IMR-90 (cell line): ENCODE results near the gene CARD8. TPM values are rescaled to one million over a fixed set of nuclear protein-coding genes. Genes with fewer than 3 reads are reported as not detected.

Experiments
- ATAC-seq: fragments of 200-7000 bp; cut with Tn5 transposase; 2 replicates; pipeline ENCODE4 v1.9.1; 2020; ENCODE audit warnings: low read depth, mild to moderate bottlenecking, moderate library complexity
- BruUV-seq: library from RNA; stranded (reverse); fragments of 400-500 nt; replicated peaks from 2 replicates; lab custom pipeline; 2021; lab: Mats Ljungman, UMichigan
- CTCF ChIA-PET: fragments of 300-600 bp; formaldehyde crosslinking; extraction: SDS; loops from one replicate; lab custom pipeline; 2021; ENCODE audit warnings: antibody characterized with exemption; lab: Yijun Ruan, JAX
- POLR2A ChIA-PET: fragments of 300-600 bp; sonication (Branson Sonifier 250); formaldehyde crosslinking; loops from one replicate; lab custom pipeline; 2022; ENCODE audit warnings: antibody characterized with exemption; ENCODE audit not compliant: unreplicated experiment; lab: Charles Lee
- DNase-seq: peaks from one replicate; pipeline ENCODE4 v3.0.0; 2013
- H2AFZ ChIP-seq: replicated peaks from 2 replicates; pipeline ENCODE3; 2013; ENCODE audit warnings: low read length, mild to moderate bottlenecking; ENCODE audit not compliant: poor library complexity
- H2AK5ac ChIP-seq: 2 replicates; pipeline ENCODE4 v1.6.1; 2013; ENCODE audit warnings: low read depth, low read length, inconsistent platforms
- H2AK9ac ChIP-seq: replicated peaks from 2 replicates; pipeline ENCODE3; 2013; ENCODE audit warnings: mild to moderate bottlenecking, low read depth, low read length, moderate library complexity; ENCODE audit not compliant: poor library complexity
- H2BK120ac ChIP-seq: 2 replicates; pipeline ENCODE4 v1.6.1; 2013; ENCODE audit warnings: low read depth, low read length, inconsistent platforms
- H2BK15ac ChIP-seq: 3 replicates; pipeline ENCODE4 v1.6.1; 2013; ENCODE audit warnings: low read depth, low read length, inconsistent platforms
- H2BK20ac ChIP-seq: 2 replicates; pipeline ENCODE4 v1.6.1; 2013; ENCODE audit warnings: low read depth, mild to moderate bottlenecking, inconsistent platforms, low read length, moderate library complexity
- H2BK5ac ChIP-seq: 2 replicates; pipeline ENCODE4 v1.6.1; 2013; ENCODE audit warnings: mild to moderate bottlenecking, low read depth, low read length, inconsistent platforms; ENCODE audit not compliant: poor library complexity, severe bottlenecking
- H3K14ac ChIP-seq: replicated peaks from 2 replicates; pipeline ENCODE4 v1.6.1; 2013; ENCODE audit warnings: low read depth, low read length, inconsistent platforms
- H3K18ac ChIP-seq: 2 replicates; pipeline ENCODE4 v1.6.1; 2013; ENCODE audit warnings: low read depth, low read length, control low read depth
- H3K23ac ChIP-seq: 2 replicates; pipeline ENCODE4 v1.6.1; 2013; ENCODE audit warnings: low read depth, low read length, inconsistent platforms
- H3K27ac ChIP-seq: 2 replicates; pipeline ENCODE4 v1.5.1; 2013; ENCODE audit warnings: mild to moderate bottlenecking, control low read depth, low read length; ENCODE audit not compliant: insufficient read depth
- H3K27me3 ChIP-seq: 2 replicates; pipeline ENCODE4 v1.6.1; 2013; ENCODE audit warnings: low read length; ENCODE audit not compliant: control insufficient read depth, insufficient read depth
- H3K36me3 ChIP-seq: 2 replicates; pipeline ENCODE4 v1.6.1; 2013; ENCODE audit warnings: low read length, mixed read lengths; ENCODE audit not compliant: control insufficient read depth, insufficient read depth
- H3K4ac ChIP-seq: 2 replicates; pipeline ENCODE4 v1.6.1; 2013; ENCODE audit warnings: low read depth, low read length, inconsistent platforms
- H3K4me1 ChIP-seq: 2 replicates; pipeline ENCODE4 v1.6.1; 2013; ENCODE audit warnings: low read length, mixed read lengths; ENCODE audit not compliant: control insufficient read depth, insufficient read depth
- H3K4me2 ChIP-seq: 2 replicates; pipeline ENCODE4 v1.6.1; 2013; ENCODE audit warnings: low read depth, mild to moderate bottlenecking, control low read depth, low read length, moderate library complexity
- H3K4me3 ChIP-seq: 2 replicates; pipeline ENCODE4 v1.5.1; 2013; ENCODE audit warnings: low read depth, mild to moderate bottlenecking, control low read depth, low read length, moderate library complexity; ENCODE audit not compliant: insufficient read depth
- H3K56ac ChIP-seq: 2 replicates; pipeline ENCODE4 v1.6.1; 2013; ENCODE audit warnings: low read length, inconsistent platforms; ENCODE audit not compliant: insufficient read depth; ENCODE audit errors: extremely low read depth
- H3K79me1 ChIP-seq, 2 experiments: 2 replicates each; pipeline ENCODE4 v1.6.1; 2013; ENCODE audit warnings: low read length in 2 of 2, inconsistent platforms in 1 of 2, low read depth in 1 of 2
- H3K9ac ChIP-seq: 2 replicates; pipeline ENCODE4 v1.6.1; 2013; ENCODE audit warnings: low read depth, low read length, control low read depth
- H3K9me1 ChIP-seq: 2 replicates; pipeline ENCODE4 v1.6.1; 2013; ENCODE audit warnings: low read length, inconsistent platforms; ENCODE audit not compliant: insufficient read depth
- H3K9me3 ChIP-seq: 2 replicates; pipeline ENCODE4 v1.6.1; 2013; ENCODE audit warnings: low read length; ENCODE audit not compliant: control insufficient read depth, insufficient read depth
- H4K20me1 ChIP-seq: 2 replicates; pipeline ENCODE4 v1.6.1; 2013; ENCODE audit warnings: low read length, inconsistent platforms; ENCODE audit not compliant: insufficient read depth
- H4K5ac ChIP-seq: 2 replicates; pipeline ENCODE4 v1.6.1; 2013; ENCODE audit warnings: mild to moderate bottlenecking, low read depth, low read length, control low read depth
- H4K8ac ChIP-seq, 2 experiments: 2 replicates each; pipeline ENCODE4 v1.6.1; 2013; ENCODE audit warnings: low read depth in 2 of 2, low read length in 2 of 2, control low read depth in 1 of 2, inconsistent platforms in 1 of 2
- H4K91ac ChIP-seq: 2 replicates; pipeline ENCODE4 v1.6.1; 2013; ENCODE audit warnings: low read depth, low read length, inconsistent platforms; ENCODE audit not compliant: insufficient read depth
- CHD1 ChIP-seq: IDR thresholded peaks from 2 replicates; pipeline ENCODE4 v1.6.1; 2012; ENCODE audit warnings: low read depth, low read length, improper control_type of control experiment
- MAFK ChIP-seq: IDR thresholded peaks from 2 replicates; pipeline ENCODE4 v1.6.1; 2012; ENCODE audit warnings: low read depth, low read length, improper control_type of control experiment
- MXI1 ChIP-seq: IDR thresholded peaks from 2 replicates; pipeline ENCODE4 v1.6.1; 2012; ENCODE audit warnings: low read depth, mild to moderate bottlenecking, low read length, moderate library complexity, borderline replicate concordance
- SMC3 ChIP-seq: fragments of 150-350 bp; IDR thresholded peaks from 2 replicates; pipeline ENCODE4 v1.6.1; 2016; ENCODE audit warnings: low read depth, mild to moderate bottlenecking, antibody characterized with exemption, low read length, moderate library complexity
- WGBS, 2 experiments: methylation state at CpG; one replicate each; pipeline versions ENCODE4 v1.1.5 to v1.1.7; 2013; ENCODE audit warnings: missing lambda C conversion rate in 2 of 2; ENCODE audit not compliant: insufficient read length in 1 of 2; ENCODE audit errors: extremely low coverage in 2 of 2; 5-methylcytosine and 5-hydroxymethylcytosine counted together
- dilution Hi-C: fragments of 300-500 bp; cut with HindIII; formaldehyde crosslinking; loops from one replicate; pipeline ENCODE4 v1.14.3; 2018; ENCODE audit warnings: low sequenced_read_pairs; ENCODE audit not compliant: unreplicated experiment
- in situ Hi-C: fragments of 300-500 bp; cut with MboI; formaldehyde crosslinking; loops from 3 replicates; pipeline ENCODE4 v1.14.3; 2019; ENCODE audit warnings: low sequenced_read_pairs, inconsistent platforms, mixed read lengths
- intact Hi-C: fragments of 100-400 bp; cut with micrococcal nuclease; formaldehyde crosslinking; loops from 2 replicates; pipeline ENCODE4 v1.10.0; 2022
- polyA plus RNA-seq, 3 experiments: library from polyadenylated mRNA; depleted of rRNA; stranded (reverse); fragments of >200 nt; gene quantifications; 2 replicates each; pipeline ENCODE4 v1.2.3, GENCODE V29; 2012; ENCODE audit warnings: low replicate concordance in 1 of 3
- total RNA-seq: library from RNA; depleted of rRNA; stranded (reverse); fragments of >200 nt; gene quantifications from 2 replicates; pipeline ENCODE4 v1.2.3, GENCODE V29; 2012

Gene CARD8
- total and polyA plus RNA-seq, 2 of the 4 experiments (the other 2 are of a cell fraction), result 11.3 to 15.5 TPM

- TF ChIP-seq MAFK, result no peak
- TF ChIP-seq MXI1, result no peak
Measured at GRCh38 chr19:48303367-48303766, 47.7 kb upstream of the CARD8 start (continued).

- H3K9me1 ChIP-seq, result no peaks in the 10 kb centered on the region
- ATAC-seq (no peak), DNase-seq (no peak)
- no peaks in the 10 kb centered on the region for H3K4me1 ChIP-seq
- in situ Hi-C loops, result no loop called here
- H2AK9ac ChIP-seq, result no peak overlapping the region
- no peak overlapping the region for H3K4me2 ChIP-seq
- H3K27ac ChIP-seq, result no peak overlapping the region
- no peak overlapping the region for H3K23ac ChIP-seq
- no peak overlapping the region for H4K8ac ChIP-seq
- TF ChIP-seq CHD1, result no peak
- no peak for TF ChIP-seq SMC3
- H2BK15ac ChIP-seq, result no peak overlapping the region
- no peak overlapping the region for H4K91ac ChIP-seq
- no peak overlapping the region for H2BK120ac ChIP-seq
- H3K18ac ChIP-seq, result no peak overlapping the region
- H4K20me1 ChIP-seq, result no peaks in the 10 kb centered on the region
- H4K5ac ChIP-seq, result no peak overlapping the region
- H3K4ac ChIP-seq, result no peak overlapping the region
- H3K4me3 ChIP-seq, result no peak overlapping the region
- no peak overlapping the region for H3K9ac ChIP-seq
- no peak overlapping the region for H2BK20ac ChIP-seq
- intact Hi-C loops, result no loop called here
- H2BK5ac ChIP-seq, result no peak overlapping the region
- no peak overlapping the region for H2AFZ ChIP-seq
- dilution Hi-C loops, result no loop called here
- H3K14ac ChIP-seq, result no peak overlapping the region
- BruUV-seq, result no TSS peak
- WGBS, 2 experiments, result 90% methylated on average over 11 of the region's 12 CpGs; no CpG with 5 or more reads in 1 of the 2 experiments
- H2AK5ac ChIP-seq, result no peak overlapping the region
- H3K36me3 ChIP-seq, result no peaks in the 10 kb centered on the region
- peaks cover 14% of the 10 kb centered on the region for H3K27me3 ChIP-seq
- H3K56ac ChIP-seq, result no peak overlapping the region
- ChIA-PET CTCF (no interaction called here), POLR2A (no interaction called here)
- no peaks in the 10 kb centered on the region for H3K9me3 ChIP-seq
- H3K79me1 ChIP-seq, result no peaks in the 10 kb centered on the region
Measured at GRCh38 chr19:48302600-48302959, 46.9 kb upstream of the CARD8 start.
